Glutamatergic neuron (in vitro differentiated cells): ENCODE measurements around the gene CD3E. TPM values are rescaled to one million over a fixed set of nuclear protein-coding genes. Genes with fewer than 3 reads are reported as not detected.

Experiments used
- DNase-seq: peaks from one replicate; pipeline ENCODE4 v3.0.0; 2022
- H3K27ac Mint-ChIP-seq: one replicate; pipeline ENCODE4 v1.8.0; 2020; ENCODE audit warnings: mild to moderate bottlenecking, mixed read lengths, inconsistent platforms; ENCODE audit not compliant: unreplicated experiment
- H3K27me3 Mint-ChIP-seq: one replicate; pipeline ENCODE4 v1.8.0; 2020; ENCODE audit warnings: mild to moderate bottlenecking, moderate library complexity, mixed read lengths, inconsistent platforms; ENCODE audit not compliant: unreplicated experiment
- H3K36me3 Mint-ChIP-seq: one replicate; pipeline ENCODE4 v1.8.0; 2020; ENCODE audit warnings: mild to moderate bottlenecking, mixed read lengths, inconsistent platforms; ENCODE audit not compliant: unreplicated experiment
- H3K4me1 Mint-ChIP-seq: one replicate; pipeline ENCODE4 v1.8.0; 2020; ENCODE audit warnings: mild to moderate bottlenecking, low read depth, mixed read lengths, inconsistent platforms; ENCODE audit not compliant: unreplicated experiment
- H3K4me3 Mint-ChIP-seq: one replicate; pipeline ENCODE4 v1.8.0; 2020; ENCODE audit warnings: mild to moderate bottlenecking, mixed read lengths, inconsistent platforms; ENCODE audit not compliant: unreplicated experiment
- H3K9me3 Mint-ChIP-seq: one replicate; pipeline ENCODE4 v1.8.0; 2020; ENCODE audit warnings: mild to moderate bottlenecking, moderate library complexity, mixed read lengths, inconsistent platforms; ENCODE audit not compliant: unreplicated experiment
- total RNA-seq: library from RNA; stranded (reverse); fragmentation: NEBNext Ultra II Directional; extraction: Animal tissue kit (Norgen Biotek cat#: 25700); gene quantifications from one replicate; pipeline ENCODE4 v1.2.1, GENCODE V29; 2021; ENCODE audit not compliant: unreplicated experiment
- TF ChIP-seq, protein P1 (sequence below): fragments of 200-600 bp; sonication (generic); IDR thresholded peaks from one replicate; pipeline ENCODE4 v1.5.0; 2021; ENCODE audit not compliant: partially characterized antibody, unreplicated experiment

Gene CD3E
- total RNA-seq, 1 donor from 2014 or later, result not detected

DNA sequence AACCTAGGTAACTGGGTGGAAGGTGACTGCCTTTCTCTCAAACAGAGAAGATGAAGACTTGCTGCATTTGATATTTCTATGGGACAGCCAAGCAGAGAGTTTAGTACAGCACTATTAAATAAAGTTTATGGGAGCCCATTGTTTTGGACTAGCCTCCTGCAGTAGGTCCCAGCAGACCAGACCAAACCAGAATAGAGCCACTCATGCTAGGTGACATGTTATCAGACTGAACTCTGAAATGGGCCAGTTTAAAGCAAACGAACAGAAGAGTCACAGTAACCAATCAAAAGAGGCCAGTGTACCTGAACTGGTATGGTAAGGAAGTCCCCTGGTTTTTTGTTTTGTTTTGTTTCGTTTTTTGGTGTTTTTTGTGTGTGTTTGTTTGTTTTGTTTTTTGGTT, 32.5 kb upstream of the CD3E start:
- Mint-ChIP-seq H3K27ac (no peak overlapping the region), H3K4me3 (no peak overlapping the region), H3K36me3 (no peaks in the 10 kb centered on the region), H3K4me1 (no peaks in the 10 kb centered on the region), H3K9me3 (peaks cover 3% of the 10 kb centered on the region), H3K27me3 (peaks cover 2% of the 10 kb centered on the region)
- no peak for DNase-seq
- TF ChIP-seq, protein P1, sequence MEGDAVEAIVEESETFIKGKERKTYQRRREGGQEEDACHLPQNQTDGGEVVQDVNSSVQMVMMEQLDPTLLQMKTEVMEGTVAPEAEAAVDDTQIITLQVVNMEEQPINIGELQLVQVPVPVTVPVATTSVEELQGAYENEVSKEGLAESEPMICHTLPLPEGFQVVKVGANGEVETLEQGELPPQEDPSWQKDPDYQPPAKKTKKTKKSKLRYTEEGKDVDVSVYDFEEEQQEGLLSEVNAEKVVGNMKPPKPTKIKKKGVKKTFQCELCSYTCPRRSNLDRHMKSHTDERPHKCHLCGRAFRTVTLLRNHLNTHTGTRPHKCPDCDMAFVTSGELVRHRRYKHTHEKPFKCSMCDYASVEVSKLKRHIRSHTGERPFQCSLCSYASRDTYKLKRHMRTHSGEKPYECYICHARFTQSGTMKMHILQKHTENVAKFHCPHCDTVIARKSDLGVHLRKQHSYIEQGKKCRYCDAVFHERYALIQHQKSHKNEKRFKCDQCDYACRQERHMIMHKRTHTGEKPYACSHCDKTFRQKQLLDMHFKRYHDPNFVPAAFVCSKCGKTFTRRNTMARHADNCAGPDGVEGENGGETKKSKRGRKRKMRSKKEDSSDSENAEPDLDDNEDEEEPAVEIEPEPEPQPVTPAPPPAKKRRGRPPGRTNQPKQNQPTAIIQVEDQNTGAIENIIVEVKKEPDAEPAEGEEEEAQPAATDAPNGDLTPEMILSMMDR, result no peak

DNA sequence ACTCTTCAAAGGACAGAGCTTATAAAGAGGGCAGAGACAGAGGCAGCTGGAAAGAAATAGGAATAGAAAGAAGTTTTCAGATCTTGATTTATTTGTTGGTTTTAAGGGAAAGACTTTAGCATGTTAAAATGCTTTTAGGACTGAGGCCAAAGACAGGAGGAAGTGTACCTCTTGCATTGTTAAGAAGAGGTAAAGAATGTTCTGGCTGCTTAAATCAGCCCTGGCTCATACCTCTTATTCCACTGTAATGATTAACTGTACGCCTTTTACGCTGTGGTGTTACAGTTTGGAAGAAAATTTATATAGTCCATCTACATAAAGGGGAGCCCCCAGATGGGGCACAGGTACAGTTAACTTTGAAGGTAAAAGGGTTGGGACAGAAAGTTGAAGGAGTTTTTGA, 30.3 kb upstream of the CD3E start:
- no peak overlapping the region for H3K4me3 Mint-ChIP-seq
- no peak overlapping the region for H3K27ac Mint-ChIP-seq
- TF ChIP-seq, protein P1, result no peak
- DNase-seq, result no peak
- H3K9me3 Mint-ChIP-seq, result peaks cover 3% of the 10 kb centered on the region
- no peaks in the 10 kb centered on the region for H3K4me1 Mint-ChIP-seq
- H3K36me3 Mint-ChIP-seq, result no peaks in the 10 kb centered on the region
- peaks cover 2% of the 10 kb centered on the region for H3K27me3 Mint-ChIP-seq

DNA sequence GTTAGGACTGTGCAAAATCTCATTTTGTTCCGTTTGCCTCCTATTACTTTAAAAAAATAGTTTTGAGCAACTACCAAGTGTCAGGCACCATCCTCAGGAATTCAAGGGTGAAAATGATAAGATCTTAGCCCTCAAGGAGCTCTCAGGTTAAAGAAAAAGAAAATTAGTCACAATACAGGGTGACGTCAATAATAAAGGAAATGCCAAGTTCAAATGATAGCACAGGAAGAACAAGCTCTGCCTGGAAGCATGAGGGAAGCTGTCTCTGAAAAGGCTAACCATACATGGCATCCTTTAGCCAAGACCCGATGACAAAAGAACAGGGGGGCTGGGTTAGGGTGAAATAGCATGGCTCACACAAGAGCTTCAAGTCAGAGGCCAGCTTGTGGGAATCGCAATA, 29.4 kb upstream of the CD3E start:
- TF ChIP-seq, protein P1, result no peak
- H3K4me1 Mint-ChIP-seq, result no peaks in the 10 kb centered on the region
- no peak overlapping the region for H3K4me3 Mint-ChIP-seq
- peaks cover 2% of the 10 kb centered on the region for H3K27me3 Mint-ChIP-seq
- peaks cover 3% of the 10 kb centered on the region for H3K9me3 Mint-ChIP-seq
- no peaks in the 10 kb centered on the region for H3K36me3 Mint-ChIP-seq
- no peak for DNase-seq
- no peak overlapping the region for H3K27ac Mint-ChIP-seq

DNA sequence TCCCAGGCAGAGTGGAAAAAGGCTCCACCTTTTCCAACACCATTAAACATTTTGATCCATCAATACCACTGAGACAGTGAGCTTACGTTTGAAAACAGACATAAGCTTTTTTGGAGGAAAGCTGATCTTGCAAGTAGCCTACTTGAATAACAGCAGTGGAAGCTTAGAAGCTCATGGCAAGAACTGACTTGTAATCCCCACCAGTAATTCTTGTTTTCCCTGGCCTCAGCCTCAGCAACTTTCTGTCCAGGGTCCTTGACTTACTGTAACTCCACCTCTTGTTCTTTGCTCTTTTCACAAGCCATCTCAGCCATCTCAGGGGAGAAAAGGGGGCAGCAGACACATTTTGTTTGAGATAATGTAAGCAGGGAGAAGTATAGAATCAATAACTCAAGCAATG, 28.1 kb upstream of the CD3E start:
- no peaks in the 10 kb centered on the region for H3K27me3 Mint-ChIP-seq
- H3K4me1 Mint-ChIP-seq, result no peaks in the 10 kb centered on the region
- TF ChIP-seq, protein P1, result no peak
- no peak for DNase-seq
- peaks cover 3% of the 10 kb centered on the region for H3K9me3 Mint-ChIP-seq
- no peak overlapping the region for H3K27ac Mint-ChIP-seq
- no peaks in the 10 kb centered on the region for H3K36me3 Mint-ChIP-seq
- H3K4me3 Mint-ChIP-seq, result no peak overlapping the region

DNA sequence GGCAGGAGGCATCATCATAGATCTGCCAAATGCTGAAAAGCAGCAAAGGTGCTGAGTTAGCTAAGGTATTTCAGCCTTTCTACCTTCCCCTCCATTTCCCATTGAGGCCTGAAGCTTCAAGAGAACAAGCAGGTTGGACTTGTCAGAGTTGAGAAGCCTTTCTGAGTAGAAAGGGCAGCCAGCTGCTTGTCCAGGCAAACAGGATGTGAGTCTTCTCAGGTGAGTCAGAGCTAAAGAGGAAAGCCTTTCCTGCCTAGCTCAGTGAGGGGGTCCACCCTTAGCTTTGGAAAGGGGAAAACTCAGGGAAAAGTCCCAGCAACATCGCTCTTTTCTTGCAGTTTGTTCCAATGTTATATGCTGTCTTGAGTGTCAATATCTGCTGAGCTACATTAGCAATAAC, 27.2 kb upstream of the CD3E start:
- H3K27me3 Mint-ChIP-seq, result no peaks in the 10 kb centered on the region
- H3K4me3 Mint-ChIP-seq, result no peak overlapping the region
- peaks cover 3% of the 10 kb centered on the region for H3K9me3 Mint-ChIP-seq
- no peaks in the 10 kb centered on the region for H3K36me3 Mint-ChIP-seq
- TF ChIP-seq, protein P1, result no peak
- DNase-seq, result no peak
- H3K4me1 Mint-ChIP-seq, result no peaks in the 10 kb centered on the region
- H3K27ac Mint-ChIP-seq, result no peak overlapping the region
